Measurements from ENCODE around the gene SMARCD3.

Gene SMARCD3

GRCh38 chr7:151248346-151249033 is at the start of gene SMARCD3:
Gene SMARCD3 (minus strand): TSS chr7:151248694. CDS start chr7:151248562, 132 bp downstream.
- DNase-seq = no peak

GRCh38 chr7:151296202-151296992 is 47.9 kb upstream of the SMARCD3 start:
- DNase-seq = no peak

- DNase-seq = no peak
Observed at GRCh38 chr7:151292850-151293249, 44.4 kb upstream of the SMARCD3 start.

GRCh38 chr7:151291206-151291605 is 42.7 kb upstream of the SMARCD3 start:
- no peak for DNase-seq

- DNase-seq = no peak
Observed at GRCh38 chr7:151290355-151290760, 41.9 kb upstream of the SMARCD3 start.

GRCh38 chr7:151289891-151290290 is 41.4 kb upstream of the SMARCD3 start:
- no peak for DNase-seq

- DNase-seq = no peak
Observed at GRCh38 chr7:151286148-151286547, 37.7 kb upstream of the SMARCD3 start.

- DNase-seq = no peak
Observed at GRCh38 chr7:151283302-151283701, 34.8 kb upstream of the SMARCD3 start.

GRCh38 chr7:151282111-151282510 is 33.6 kb upstream of the SMARCD3 start:
- no peak for DNase-seq

- no peak for DNase-seq
Observed at GRCh38 chr7:151281686-151282085, 33.2 kb upstream of the SMARCD3 start.

- DNase-seq = no peak
Observed at GRCh38 chr7:151280388-151281019, 32.0 kb upstream of the SMARCD3 start.

GRCh38 chr7:151279868-151280267 is 31.4 kb upstream of the SMARCD3 start:
- no peak for DNase-seq

GRCh38 chr7:151278949-151279348 is 30.5 kb upstream of the SMARCD3 start:
- no peak for DNase-seq

- no peak for DNase-seq
Observed at GRCh38 chr7:151277631-151278030, 29.1 kb upstream of the SMARCD3 start.

- DNase-seq = no peak
Observed at GRCh38 chr7:151276666-151277590, 28.4 kb upstream of the SMARCD3 start.

GRCh38 chr7:151275813-151276577 is 27.5 kb upstream of the SMARCD3 start:
- no peak for DNase-seq

GRCh38 chr7:151274936-151275812 is 26.7 kb upstream of the SMARCD3 start:
- DNase-seq = no peak

GRCh38 chr7:151274396-151274795 is 25.9 kb upstream of the SMARCD3 start:
- no peak for DNase-seq

- DNase-seq = no peak
Observed at GRCh38 chr7:151273651-151274390, 25.3 kb upstream of the SMARCD3 start.

- no peak for DNase-seq
Observed at GRCh38 chr7:151272877-151273276, 24.4 kb upstream of the SMARCD3 start.

All from NCI-H2107 (cell line).